H1 (cell line): ENCODE results near the gene PDE8B. TPM values are rescaled to one million over a fixed set of nuclear protein-coding genes. Genes with fewer than 3 reads are reported as not detected.

Source experiments
- E2F6 ChIP-seq: IDR thresholded peaks from 2 replicates; pipeline ENCODE4 v1.6.1; 2012; ENCODE audit warnings: inconsistent platforms
- polyA plus RNA-seq, 7 experiments: library from polyadenylated mRNA; depleted of rRNA in 3 of 7; stranded (reverse) in 5 of 7; unstranded in 2 of 7; fragments of >200 nt in 5 of 7; fragments of 200-250 nt in 2 of 7; gene quantifications; 1 replicate in 5 of 7; 2 replicates in 1 of 7; 4 replicates in 1 of 7; pipeline versions ENCODE4 v1.2.1 to v1.2.3, GENCODE V29; 2011 to 2013; ENCODE audit warnings: missing spikeins in 2 of 7, mixed read lengths in 2 of 7
- total RNA-seq: library from RNA; stranded (reverse); fragmentation: NEBNext Ultra II Directional; extraction: Animal tissue kit (Norgen Biotek cat#: 25700); gene quantifications from 2 replicates; pipeline ENCODE4 v1.2.1, GENCODE V29; 2021

Gene PDE8B
- total and polyA plus RNA-seq, 2 of the 8 experiments (the other 6 are each of a cell fraction or from before 2014, with no cell fraction given): 0.32 to 1.1 TPM

GRCh38 chr5:77311214-77311571 lies 100.7 kb downstream of the PDE8B start (continued):
- TF ChIP-seq E2F6: no peak
